ENCODE results near the gene LRRC36. TPM values are rescaled to one million over a fixed set of nuclear protein-coding genes. Genes with fewer than 3 reads are reported as not detected.

Gene LRRC36
- total and polyA plus RNA-seq, 2 of the 13 experiments (the other 11 are each of a cell fraction or from before 2014, with no cell fraction given), result 0.12 to 0.15 TPM

- in situ Hi-C loops (cut with HindIII; ENCODE audit: extremely low pct_ligation_motif_present, low pct_unique_long_range_greater_than_20kb), result no loop called here
- POLR2A ChIA-PET, result interaction anchor here (1.2 to 3.1 kb wide), 7 partner anchors 11 to 169 kb away, joined by 3 to 39 read pairs (median 7); partner anchors contain the start of gene ATP6V0D1
- no TSS peak for BruUV-seq (replicated peaks)
- peak; percentile 95 for FAIRE-seq
- Histone ChIP-seq H3K4me2 (ENCODE audit: low read depth, low read length) (peak overlapping the region; percentile 88), H3K27me3 (ENCODE audit: control insufficient read depth in 1 of 2, insufficient read depth in 2 of 2, low read length in 2 of 2) (peaks cover 4 to 26% of the 10 kb centered on the region in 2 experiments; a peak in 4 of 5 replicates), H2AFZ (ENCODE audit: low read length) (no peak overlapping the region), H4K20me1 (ENCODE audit: insufficient read depth, low read length) (no peaks in the 10 kb centered on the region), H3K36me3 (replicated peaks in 1 of 2; ENCODE audit: control insufficient read depth in 1 of 2, insufficient read depth in 2 of 2, low read length in 2 of 2) (no peaks in the 10 kb centered on the region), H3K9ac (ENCODE audit: insufficient read depth, low read depth, low read length) (peak overlapping the region; percentile 76), H3K9me3 (ENCODE audit: low read length) (no peaks in the 10 kb centered on the region), H3K4me1 (ENCODE audit: insufficient read depth, low read length) (peaks cover 55% of the 10 kb centered on the region), H3K79me2 (ENCODE audit: insufficient read depth, low read length) (no peaks in the 10 kb centered on the region), H3K4me3 (replicated peaks in 1 of 3; ENCODE audit: insufficient read depth in 1 of 3, low read depth in 2 of 3, low read length in 3 of 3) (peak overlapping the region; percentile 67 to 78 (median 67); a peak in 4 of 6 replicates), H3K27ac (ENCODE audit: extremely low read length, insufficient read depth, low read length) (peak overlapping the region; percentile 89)
- CTCF ChIA-PET (ENCODE audit: low intra/inter-chr PET ratio, low total read pairs), result interaction anchor here (1.6 to 6.5 kb wide), 3 partner anchors 18 to 37 kb away, joined by 6 to 98 read pairs (median 56); no protein-coding TSS in a partner anchor
- intact Hi-C loops (cut with micrococcal nuclease; ENCODE audit: unreplicated experiment), result loop anchor here (5.0 kb wide), 1 partner anchor 53 kb away; the partner anchor contains the start of genes AGRP and ATP6V0D1
- 48% methylated on average over 2 of the region's 3 CpGs for WGBS (ENCODE audit: low lambda C conversion rate)
- DNase-seq (ENCODE audit: low spot score), result peak; percentile 79
- ATAC-seq, result peak; percentile 36
- TF ChIP-seq AKAP8 (CRISPR knock-in tag; IDR thresholded peaks at IDR 0.05) (no peak), ZNF614 (CRISPR knock-in tag; IDR thresholded peaks at IDR 0.05; ENCODE audit: borderline replicate concordance) (no peak; the same call in 1 of the 2 replicates), MBNL3 (CRISPR knock-in tag; conservative IDR thresholded peaks at IDR 0.05) (no peak), GZF1 (CRISPR knock-in tag; IDR thresholded peaks at IDR 0.05) (no peak), HMGXB4 (CRISPR knock-in tag; IDR thresholded peaks at IDR 0.05; ENCODE audit: borderline replicate concordance in 1 of 2, low read depth in 1 of 2) (no peak; a peak in 1 of 4 replicates), KLF12 (CRISPR knock-in tag; IDR thresholded peaks at IDR 0.05; ENCODE audit: borderline replicate concordance) (no peak), ZNF354B (CRISPR knock-in tag; IDR thresholded peaks at IDR 0.05) (no peak), FOXA3 (CRISPR knock-in tag; IDR thresholded peaks at IDR 0.05) (peak; percentile 59), HDAC1 (CRISPR knock-in tag; IDR thresholded peaks at IDR 0.05) (peak; percentile 54; the same call in 1 of the 2 replicates), BCL6 (CRISPR knock-in tag; IDR thresholded peaks at IDR 0.05) (no peak; the same call in 1 of the 2 replicates), ISL2 (CRISPR knock-in tag; IDR thresholded peaks at IDR 0.05) (no peak), BORCS8-MEF2B (CRISPR knock-in tag; IDR thresholded peaks at IDR 0.05) (no peak), PTBP1 (IDR thresholded peaks at IDR 0.05; ENCODE audit: low read depth, low read length, poor library complexity, severe bottlenecking) (no peak), PHF20 (CRISPR knock-in tag; IDR thresholded peaks at IDR 0.05) (no peak), XRCC5 (optimal IDR thresholded peaks at IDR 0.05; ENCODE audit: low read length) (no peak), POLR2G (IDR thresholded peaks at IDR 0.05; ENCODE audit: low read depth, low read length) (no peak), SMAD1 (CRISPR knock-in tag; IDR thresholded peaks at IDR 0.05; ENCODE audit: borderline replicate concordance, low read depth) (peak; percentile 14; the same call in 1 of the 2 replicates), ZNF549 (CRISPR knock-in tag; IDR thresholded peaks at IDR 0.05) (no peak), ZNF263 (CRISPR knock-in tag; IDR thresholded peaks at IDR 0.05) (peak; percentile 87)
- TF ChIP-seq, protein P1, sequence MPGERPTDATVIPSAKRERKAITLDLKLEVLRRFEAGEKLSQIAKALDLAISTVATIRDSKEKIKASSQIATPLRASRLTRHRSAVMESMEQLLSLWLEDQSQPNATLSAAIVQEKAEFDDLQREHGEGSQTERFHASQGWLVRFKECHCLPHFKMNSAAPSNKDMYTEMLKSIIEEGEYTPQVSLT (CRISPR knock-in tag; IDR thresholded peaks at IDR 0.05; ENCODE audit: borderline replicate concordance, low read depth), result no peak
- TF ChIP-seq, protein P2, sequence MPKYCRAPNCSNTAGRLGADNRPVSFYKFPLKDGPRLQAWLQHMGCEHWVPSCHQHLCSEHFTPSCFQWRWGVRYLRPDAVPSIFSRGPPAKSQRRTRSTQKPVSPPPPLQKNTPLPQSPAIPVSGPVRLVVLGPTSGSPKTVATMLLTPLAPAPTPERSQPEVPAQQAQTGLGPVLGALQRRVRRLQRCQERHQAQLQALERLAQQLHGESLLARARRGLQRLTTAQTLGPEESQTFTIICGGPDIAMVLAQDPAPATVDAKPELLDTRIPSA (CRISPR knock-in tag; IDR thresholded peaks at IDR 0.05; ENCODE audit: borderline replicate concordance), result no peak
These were observed 102.6 kb downstream of the LRRC36 start for GRCh38 chr16:67429053-67429798.
